A549 (cell line): ENCODE measurements around the gene GGA1.

Source experiments
- BHLHE40 ChIP-seq: IDR thresholded peaks from 2 replicates; pipeline ENCODE4 v1.6.1; 2012; ENCODE audit warnings: low read depth, low read length, inconsistent platforms
- CTCF ChIP-seq: fragments of >200 bp; sonication (Bioruptor Twin); formaldehyde crosslinking; IDR thresholded peaks from 3 replicates; pipeline ENCODE4 v1.5.1; 2016
- KDM1A ChIP-seq: fragments of 200-600 bp; sonication (generic); IDR thresholded peaks from 2 replicates; pipeline ENCODE4 v1.6.1; 2016; ENCODE audit warnings: low read depth, mild to moderate bottlenecking
- POLR2A ChIP-seq: IDR thresholded peaks from 2 replicates; pipeline ENCODE4 v1.6.1; 2012; ENCODE audit warnings: mild to moderate bottlenecking, low read length
- RAD21 ChIP-seq, 2 experiments: fragments of >200 bp in 1 of 2; sonication (Bioruptor Twin) in 1 of 2; formaldehyde crosslinking in 1 of 2; IDR thresholded peaks in 1 of 2; conservative IDR thresholded peaks in 1 of 2; 2 replicates in 1 of 2; 3 replicates in 1 of 2; pipeline ENCODE4 v1.6.1; 2012 to 2018; ENCODE audit warnings: inconsistent platforms in 1 of 2
- REST ChIP-seq: fragments of 200-600 bp; sonication (generic); IDR thresholded peaks from 2 replicates; pipeline ENCODE4 v1.6.1; 2016; ENCODE audit warnings: antibody characterized with exemption, mild to moderate bottlenecking, moderate library complexity

- TF ChIP-seq KDM1A (no peak), CTCF (no peak), RAD21 (conservative IDR thresholded peaks at IDR 0.05 in 1 of 2, IDR thresholded peaks at IDR 0.05 in 1 of 2) (no peak), REST (no peak), BHLHE40 (no peak), POLR2A (no peak)
Measured at GRCh38 chr22:37604074-37604473, 4.6 kb upstream of the GGA1 start.
